Endothelial cell of umbilical vein (primary cell): Measurements from ENCODE around the gene ORC5. TPM values are rescaled to one million over a fixed set of nuclear protein-coding genes. Genes with fewer than 3 reads are reported as not detected.

Experiments
- BruUV-seq: library from RNA; stranded (reverse); fragments of 400-500 nt; replicated peaks from 2 replicates; lab custom pipeline; 2021; lab: Mats Ljungman, UMichigan
- CTCF ChIA-PET: fragments of 300-600, 350-600 bp; sonication (Branson Sonifier 250); formaldehyde crosslinking; loops from one replicate; lab custom pipeline; 2021; ENCODE audit warnings: antibody characterized with exemption, inconsistent platforms; lab: Charles Lee
- POLR2A ChIA-PET: fragments of 300-600, 350-600 bp; sonication (Branson Sonifier 250); formaldehyde crosslinking; loops from one replicate; lab custom pipeline; 2021; ENCODE audit warnings: antibody characterized with exemption, inconsistent platforms; lab: Charles Lee
- DNase-seq: peaks from one replicate; pipeline ENCODE4 v3.0.0-alpha.2; 2011; ENCODE audit warnings: low read depth, low spot score
- FAIRE-seq: peaks from 2 replicates; lab custom pipeline; 2011; peaks lifted over from hg19 to GRCh38; lab: Jason Lieb, UNC
- H2AFZ ChIP-seq: 2 replicates; pipeline ENCODE4 v1.6.0; 2012; ENCODE audit warnings: low read depth, low read length, control low read depth, inconsistent platforms
- H3K27ac ChIP-seq: 2 replicates; pipeline ENCODE4 v1.5.1; 2011; ENCODE audit warnings: low read depth, mild to moderate bottlenecking, control low read depth, low read length, moderate library complexity; ENCODE audit not compliant: insufficient read depth
- H3K27me3 ChIP-seq, 2 experiments: 2 replicates each; pipeline versions ENCODE4 v1.6.0 to v1.6.1; 2011; ENCODE audit warnings: low read length in 2 of 2, mixed read lengths in 1 of 2; ENCODE audit not compliant: control insufficient read depth in 2 of 2, insufficient read depth in 2 of 2
- H3K36me3 ChIP-seq, 2 experiments: 2 replicates in 1 of 2; 3 replicates in 1 of 2; pipeline ENCODE4 v1.5.1; 2011; ENCODE audit warnings: low read length in 2 of 2, mild to moderate bottlenecking in 1 of 2, moderate library complexity in 1 of 2; ENCODE audit not compliant: control insufficient read depth in 2 of 2, insufficient read depth in 2 of 2; ENCODE audit errors: extremely low read depth in 1 of 2
- H3K4me1 ChIP-seq: 3 replicates; pipeline ENCODE4 v1.5.1; 2011; ENCODE audit warnings: mild to moderate bottlenecking, low read length; ENCODE audit not compliant: control insufficient read depth, insufficient read depth; ENCODE audit errors: extremely low read depth
- H3K4me2 ChIP-seq: 2 replicates; pipeline ENCODE4 v1.6.1; 2011; ENCODE audit warnings: low read length, control low read depth, mixed read lengths; ENCODE audit not compliant: insufficient read depth
- H3K4me3 ChIP-seq, 3 experiments: fragments of 200-600 bp in 1 of 3; sonication (generic), shearing (Covaris generic) in 1 of 3; replicated peaks in 1 of 3; 2 replicates each; pipeline ENCODE4 v1.5.1; 2011 to 2016; ENCODE audit warnings: control low read depth in 3 of 3, low read length in 3 of 3, mild to moderate bottlenecking in 2 of 3, inconsistent platforms in 1 of 3, low read depth in 1 of 3, moderate library complexity in 1 of 3; ENCODE audit not compliant: insufficient read depth in 1 of 3
- H3K79me2 ChIP-seq: 2 replicates; pipeline ENCODE4 v1.6.0; 2012; ENCODE audit warnings: low read length, inconsistent platforms; ENCODE audit not compliant: control insufficient read depth, insufficient read depth
- H3K9ac ChIP-seq: replicated peaks from 2 replicates; pipeline ENCODE3; 2011; ENCODE audit warnings: low read length, control low read depth; ENCODE audit not compliant: insufficient read depth; ENCODE audit errors: extremely low read depth
- H3K9me1 ChIP-seq: replicated peaks from 3 replicates; pipeline ENCODE4 v1.6.0; 2011; ENCODE audit warnings: mild to moderate bottlenecking, low read length; ENCODE audit not compliant: control insufficient read depth, insufficient read depth; ENCODE audit errors: extremely low read depth
- H3K9me3 ChIP-seq: replicated peaks from 2 replicates; pipeline ENCODE4 v1.5.1; 2012; ENCODE audit warnings: low read length, inconsistent platforms; ENCODE audit not compliant: control insufficient read depth, insufficient read depth
- H4K20me1 ChIP-seq: replicated peaks from 2 replicates; pipeline ENCODE3; 2011; ENCODE audit warnings: mild to moderate bottlenecking, low read length; ENCODE audit not compliant: control insufficient read depth, insufficient read depth; ENCODE audit errors: extremely low read depth
- CTCF ChIP-seq, 2 donors: IDR thresholded peaks; 1 replicate in 1 of 2; 2 replicates in 1 of 2; pipeline ENCODE4 v1.5.1; 2011; ENCODE audit warnings: low read length in 2 of 2, mild to moderate bottlenecking in 2 of 2, moderate library complexity in 2 of 2, control low read depth in 1 of 2, inconsistent platforms in 1 of 2, low read depth in 1 of 2; ENCODE audit not compliant: insufficient read depth in 1 of 2; ENCODE audit errors: extremely low read depth in 1 of 2
- EZH2 ChIP-seq: IDR thresholded peaks from 2 replicates; pipeline ENCODE4 v1.6.1; 2012; ENCODE audit warnings: borderline replicate concordance, low read depth, mild to moderate bottlenecking, moderate library complexity, low read length, inconsistent platforms; ENCODE audit not compliant: severe bottlenecking
- FOS ChIP-seq: IDR thresholded peaks from 2 replicates; pipeline ENCODE4 v1.6.1; 2011; ENCODE audit warnings: mild to moderate bottlenecking, low read length, moderate library complexity, borderline replicate concordance; ENCODE audit not compliant: insufficient read depth
- GATA2 ChIP-seq: IDR thresholded peaks from 2 replicates; pipeline ENCODE4 v1.7.0; 2011; ENCODE audit warnings: low read depth, mild to moderate bottlenecking, moderate library complexity, mixed read lengths, low read length; ENCODE audit not compliant: insufficient read length, insufficient read depth
- JUN ChIP-seq: IDR thresholded peaks from 2 replicates; pipeline ENCODE4 v1.6.1; 2011; ENCODE audit warnings: borderline replicate concordance, low read depth; ENCODE audit not compliant: insufficient read length, insufficient read depth
- MAX ChIP-seq: IDR thresholded peaks from 2 replicates; pipeline ENCODE4 v1.6.1; 2011; ENCODE audit not compliant: insufficient read depth, insufficient read length
- MYC ChIP-seq: IDR thresholded peaks from one replicate; pipeline ENCODE4 v1.6.1; 2011; ENCODE audit warnings: mild to moderate bottlenecking, low read depth, low read length
- POLR2A ChIP-seq: IDR thresholded peaks from 2 replicates; pipeline ENCODE4 v1.6.1; 2012; ENCODE audit warnings: low read depth, mild to moderate bottlenecking, control low read depth, low read length
- POLR2AphosphoS5 ChIP-seq: IDR thresholded peaks from 2 replicates; pipeline ENCODE4 v1.6.1; 2012; ENCODE audit warnings: low read depth, mild to moderate bottlenecking, control low read depth, low read length, moderate library complexity; ENCODE audit not compliant: insufficient read depth
- dilution Hi-C: fragments of 300-500 bp; cut with MboI; formaldehyde crosslinking; loops from one replicate; pipeline ENCODE4 v1.15.0; 2019; ENCODE audit warnings: low sequenced_read_pairs; ENCODE audit not compliant: extremely low pct_ligation_motif_present
- intact Hi-C: fragments of 100-400 bp; cut with micrococcal nuclease; formaldehyde crosslinking; loops from one replicate; pipeline ENCODE4 v1.10.0; 2022
- polyA plus RNA-seq, 4 experiments: library from polyadenylated mRNA; depleted of rRNA in 3 of 4; stranded (reverse) in 3 of 4; unstranded in 1 of 4; fragments of >200 nt; gene quantifications; 2 replicates each; pipeline versions ENCODE4 v1.2.1 to v1.2.3, GENCODE V29; 2011 to 2012; ENCODE audit warnings: missing spikeins in 1 of 4
- total RNA-seq: library from RNA; stranded (reverse); gene quantifications from 2 replicates; pipeline ENCODE4 v1.2.3, GENCODE V29; 2021

ORC5 gene
- total and polyA plus RNA-seq, 2 donors (not counting 3 experiments of a cell fraction or from before 2014, with no cell fraction given), result 7.9 to 21.1 TPM

- intact Hi-C loops, result loop anchor here (10.0 kb wide), 1 partner anchor 398 kb away; no protein-coding TSS in a partner anchor
- Histone ChIP-seq H3K9me1 (peaks cover 2% of the 10 kb centered on the region), H3K27ac (no peak overlapping the region), H2AFZ (no peak overlapping the region), H3K79me2 (peaks cover 2% of the 10 kb centered on the region), H4K20me1 (no peaks in the 10 kb centered on the region), H3K4me2 (no peak overlapping the region), H3K27me3 (no peaks in the 10 kb centered on the region), H3K36me3 (no peaks in the 10 kb centered on the region), H3K9ac (no peak overlapping the region), H3K9me3 (no peaks in the 10 kb centered on the region), H3K4me1 (no peaks in the 10 kb centered on the region), H3K4me3 (no peak overlapping the region)
- ChIA-PET CTCF (interaction anchor here (1.0 kb wide), 1 partner anchor 581 kb away, joined by 6 read pairs; no protein-coding TSS in a partner anchor), POLR2A (no interaction called here)
- BruUV-seq, result no TSS peak
- no peak for DNase-seq
- TF ChIP-seq GATA2 (no peak), MYC (no peak), CTCF (IDR thresholded peaks at IDR 0.05; ENCODE audit: extremely low read depth in 1 of 2, insufficient read depth in 1 of 2, low read depth in 1 of 2, low read length in 2 of 2) (no peak), JUN (no peak)
- dilution Hi-C loops, result no loop called here
- FAIRE-seq, result no peak
Measured at GRCh38 chr7:104153287-104153686, 54.5 kb downstream of the ORC5 start.

- ChIA-PET POLR2A (no interaction called here), CTCF (no interaction called here)
- Histone ChIP-seq H3K4me1 (no peaks in the 10 kb centered on the region), H2AFZ (no peak overlapping the region), H3K27ac (no peak overlapping the region), H3K36me3 (no peaks in the 10 kb centered on the region), H3K9me1 (peaks cover 4% of the 10 kb centered on the region), H3K4me2 (no peak overlapping the region), H3K27me3 (no peaks in the 10 kb centered on the region), H3K4me3 (no peak overlapping the region), H3K79me2 (no peaks in the 10 kb centered on the region), H4K20me1 (no peaks in the 10 kb centered on the region), H3K9me3 (no peaks in the 10 kb centered on the region), H3K9ac (no peak overlapping the region)
- intact Hi-C loops, result loop anchor here (10.0 kb wide), 1 partner anchor 398 kb away; no protein-coding TSS in a partner anchor
- DNase-seq (no peak), FAIRE-seq (no peak)
- BruUV-seq, result no TSS peak
- no peak for TF ChIP-seq POLR2AphosphoS5
- no peak for TF ChIP-seq JUN
- no peak for TF ChIP-seq POLR2A
- TF ChIP-seq FOS, result no peak
- no peak for TF ChIP-seq MAX
- TF ChIP-seq CTCF (IDR thresholded peaks at IDR 0.05; ENCODE audit: extremely low read depth in 1 of 2, insufficient read depth in 1 of 2, low read depth in 1 of 2, low read length in 2 of 2), result no peak
- no peak for TF ChIP-seq MYC
- TF ChIP-seq GATA2, result no peak
- no peak for TF ChIP-seq EZH2
- dilution Hi-C loops, result no loop called here
Measured at GRCh38 chr7:104152468-104152867, 55.3 kb downstream of the ORC5 start.
